ENCODE data around the gene HDAC1. TPM values are rescaled to one million over a fixed set of nuclear protein-coding genes. Genes with fewer than 3 reads are reported as not detected.

Gene HDAC1
- total and polyA plus RNA-seq, 11 donors: 20.0 to 46.6 (median 29.3) TPM

DNA sequence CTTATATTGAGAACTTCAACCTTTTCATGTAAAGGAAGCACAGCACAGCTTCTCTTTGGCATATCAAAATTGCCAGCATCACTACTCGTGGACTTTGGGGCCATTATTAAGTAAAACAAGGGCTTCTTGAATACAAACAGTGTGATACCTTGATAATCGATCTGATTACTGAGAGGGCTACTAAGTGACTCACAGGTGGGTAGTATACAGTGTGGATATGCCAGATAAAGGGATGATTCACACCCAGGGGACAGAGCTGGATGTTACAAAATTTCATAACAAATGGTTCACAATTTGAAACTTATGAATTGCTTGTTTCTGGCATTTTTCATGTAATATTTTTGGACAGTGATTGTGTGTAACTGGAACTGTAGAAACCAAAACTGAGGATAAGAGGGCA is 15.4 kb downstream of the HDAC1 start:
- TF ChIP-seq, protein P1, sequence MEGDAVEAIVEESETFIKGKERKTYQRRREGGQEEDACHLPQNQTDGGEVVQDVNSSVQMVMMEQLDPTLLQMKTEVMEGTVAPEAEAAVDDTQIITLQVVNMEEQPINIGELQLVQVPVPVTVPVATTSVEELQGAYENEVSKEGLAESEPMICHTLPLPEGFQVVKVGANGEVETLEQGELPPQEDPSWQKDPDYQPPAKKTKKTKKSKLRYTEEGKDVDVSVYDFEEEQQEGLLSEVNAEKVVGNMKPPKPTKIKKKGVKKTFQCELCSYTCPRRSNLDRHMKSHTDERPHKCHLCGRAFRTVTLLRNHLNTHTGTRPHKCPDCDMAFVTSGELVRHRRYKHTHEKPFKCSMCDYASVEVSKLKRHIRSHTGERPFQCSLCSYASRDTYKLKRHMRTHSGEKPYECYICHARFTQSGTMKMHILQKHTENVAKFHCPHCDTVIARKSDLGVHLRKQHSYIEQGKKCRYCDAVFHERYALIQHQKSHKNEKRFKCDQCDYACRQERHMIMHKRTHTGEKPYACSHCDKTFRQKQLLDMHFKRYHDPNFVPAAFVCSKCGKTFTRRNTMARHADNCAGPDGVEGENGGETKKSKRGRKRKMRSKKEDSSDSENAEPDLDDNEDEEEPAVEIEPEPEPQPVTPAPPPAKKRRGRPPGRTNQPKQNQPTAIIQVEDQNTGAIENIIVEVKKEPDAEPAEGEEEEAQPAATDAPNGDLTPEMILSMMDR (IDR thresholded peaks at IDR 0.05): no peak
- no peak for TF ChIP-seq POLR2A (IDR thresholded peaks at IDR 0.05)
- 74 to 82% (median 80%) methylated on average over 2 of the region's 2 CpGs for WGBS, 4 donors
- DNase-seq: no peak
- Histone ChIP-seq H3K4me1 (peaks cover 0 to 7% (median 0%) of the 10 kb centered on the region in 12 donors), H3K27ac (no peak overlapping the region), H3K27me3 (no peaks in the 10 kb centered on the region), H3K36me3 (peaks cover 0 to 47% (median 35%) of the 10 kb centered on the region in 9 donors), H3K4me3 (no peak overlapping the region), H3K9me3 (peaks cover 0 to 8% (median 0%) of the 10 kb centered on the region in 12 donors)
- no peak for ATAC-seq
- intact Hi-C loops (cut with DNase I): loop anchor here in 1 of 10 donors (5.0 kb wide), 1 partner anchor 90 kb away; no protein-coding TSS in a partner anchor

GRCh38 chr1:32309960-32310359 is 18.1 kb downstream of the HDAC1 start:
- intact Hi-C loops (cut with DNase I): loop anchor here in 3 of 10 donors (5.0 to 10.0 kb wide), 3 partner anchors 65 to 95 kb away; partner anchors contain the start of gene FAM167B (in 1 of the 3)
- TF ChIP-seq, protein P1 (IDR thresholded peaks at IDR 0.05): no peak
- TF ChIP-seq POLR2A (IDR thresholded peaks at IDR 0.05): no peak
- Histone ChIP-seq H3K36me3 (peaks cover 0 to 21% (median 9%) of the 10 kb centered on the region in 9 donors), H3K27me3 (no peaks in the 10 kb centered on the region), H3K4me3 (no peak overlapping the region), H3K27ac (no peak overlapping the region), H3K9me3 (peaks cover 0 to 7% (median 0%) of the 10 kb centered on the region in 12 donors), H3K4me1 (peaks cover 0 to 7% (median 0%) of the 10 kb centered on the region in 12 donors)
- ATAC-seq: no peak
- no peak for DNase-seq
- WGBS, 4 donors: 81 to 95% (median 92%) methylated on average over 1 of the region's 1 CpG

GRCh38 chr1:32311709-32312393 is 20.0 kb downstream of the HDAC1 start:
- no peak overlapping the region for H3K27ac ChIP-seq
- no peaks in the 10 kb centered on the region for H3K9me3 ChIP-seq
- H3K4me3 ChIP-seq: no peak overlapping the region
- peaks cover 0 to 15% (median 4%) of the 10 kb centered on the region in 12 donors for H3K4me1 ChIP-seq
- ATAC-seq: no peak
- TF ChIP-seq, protein P1 (IDR thresholded peaks at IDR 0.05): no peak
- TF ChIP-seq POLR2A (IDR thresholded peaks at IDR 0.05): no peak
- 56 to 70% (median 57%) methylated on average over 2 of the region's 2 CpGs for WGBS, 4 donors
- H3K27me3 ChIP-seq: no peaks in the 10 kb centered on the region
- intact Hi-C loops (cut with DNase I): loop anchor here in 2 of 10 donors (10.0 kb wide), 2 partner anchors 67 to 97 kb away; partner anchors contain the start of gene FAM167B (in 1 of the 2)
- DNase-seq: no peak
- peaks cover 0 to 11% (median 4%) of the 10 kb centered on the region in 9 donors for H3K36me3 ChIP-seq

DNA sequence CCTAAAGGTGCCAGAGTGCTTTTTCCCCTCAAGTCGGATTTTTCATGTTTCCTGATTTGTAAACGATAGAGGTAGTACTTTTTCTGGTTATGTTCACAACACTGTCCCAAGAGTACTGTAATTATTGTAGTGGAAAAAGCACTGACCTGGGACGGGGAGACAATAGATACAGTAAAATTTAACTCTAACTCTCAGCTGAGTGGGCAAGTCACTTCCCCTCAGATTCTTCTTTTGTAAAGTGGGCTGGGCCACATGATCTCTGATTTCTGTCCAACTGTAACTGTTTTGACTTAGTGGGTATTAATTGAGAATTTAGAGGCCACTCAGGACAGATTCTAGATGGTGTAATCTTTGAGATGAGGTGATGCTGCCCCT is 25.0 kb downstream of the HDAC1 start:
- Histone ChIP-seq H3K4me3 (no peak overlapping the region), H3K36me3 (peaks cover 0 to 40% (median 29%) of the 10 kb centered on the region in 9 donors), H3K9me3 (no peaks in the 10 kb centered on the region), H3K27me3 (no peaks in the 10 kb centered on the region), H3K4me1 (peaks cover 0 to 14% (median 6%) of the 10 kb centered on the region in 12 donors), H3K27ac (no peak overlapping the region)
- intact Hi-C loops (cut with DNase I): loop anchor here in 8 of 10 donors (2.0 to 10.0 kb wide), 6 partner anchors 72 to 102 kb away; partner anchors contain the start of genes EIF3I (in 1 of the 8), FAM167B (in 1 of the 8) and TMEM234 (in 1 of the 8)
- no peak for ATAC-seq
- TF ChIP-seq POLR2A (IDR thresholded peaks at IDR 0.05): no peak
- TF ChIP-seq, protein P1 (IDR thresholded peaks at IDR 0.05): no peak
- WGBS, 4 donors: 67 to 71% (median 68%) methylated on average over 3 of the region's 3 CpGs
- DNase-seq: no peak

Measured in heart left ventricle (tissue), 16 donors.